Heart right ventricle (tissue), 16 donors: Measurements from ENCODE around the gene BICC1. TPM values are rescaled to one million over a fixed set of nuclear protein-coding genes. Genes with fewer than 3 reads are reported as not detected.

ENCODE experiments used
- ATAC-seq, 8 donors: fragments of 200-7000 bp; cut with Tn5 transposase; one replicate each; pipeline ENCODE4 v1.9.1; 2020; ENCODE audit warnings: mild to moderate bottlenecking in 8 of 8, moderate library complexity in 8 of 8, moderate number of reproducible peaks in 1 of 8
- DNase-seq, 2 donors: peaks; one replicate each; pipeline ENCODE4 v3.0.0-alpha.2; 2020
- H3K27ac ChIP-seq, 10 donors: fragments of 200-600 bp; sonication (generic) in 2 of 10; one replicate each; pipeline versions ENCODE4 v1.5.0 to v1.8.0; 2020 to 2022; ENCODE audit warnings: mild to moderate bottlenecking in 3 of 10
- H3K27me3 ChIP-seq, 7 donors: fragments of 200-600 bp; one replicate each; pipeline ENCODE4 v1.8.0; 2021 to 2022; ENCODE audit warnings: mild to moderate bottlenecking in 2 of 7
- H3K36me3 ChIP-seq, 9 donors: fragments of 200-600 bp; sonication (generic) in 1 of 9; one replicate each; pipeline versions ENCODE4 v1.5.0 to v1.8.0; 2020 to 2022; ENCODE audit warnings: mild to moderate bottlenecking in 2 of 9
- H3K4me1 ChIP-seq, 9 donors: fragments of 200-600 bp; sonication (generic) in 1 of 9; one replicate each; pipeline versions ENCODE4 v1.5.0 to v1.8.0; 2020 to 2022; ENCODE audit warnings: mild to moderate bottlenecking in 4 of 9
- H3K4me3 ChIP-seq, 10 donors: fragments of 200-600 bp; sonication (generic) in 2 of 10; one replicate each; pipeline versions ENCODE4 v1.5.0 to v1.8.0; 2020 to 2022; ENCODE audit warnings: mild to moderate bottlenecking in 7 of 10, moderate library complexity in 2 of 10
- H3K9me3 ChIP-seq, 11 donors: fragments of 200-600 bp in 10 of 11; sonication (generic) in 2 of 11; one replicate each; pipeline versions ENCODE4 v1.5.0 to v1.8.0; 2013 to 2022; ENCODE audit warnings: mild to moderate bottlenecking in 2 of 11, control low read depth in 1 of 11, moderate library complexity in 1 of 11
- WGBS, 2 donors: extraction: QIAGEN DNeasy Blood & Tissue Kit; methylation state at CpG; one replicate each; pipeline ENCODE4 v1.1.7; 2013; ENCODE audit warnings: inconsistent platforms in 1 of 2; 5-methylcytosine and 5-hydroxymethylcytosine counted together
- intact Hi-C, 10 donors: fragments of 100-400 bp; cut with DNase I; formaldehyde crosslinking; loops; one replicate each; pipeline versions ENCODE4 v1.11.1 to v1.14.2; 2022
- polyA plus RNA-seq, 2 donors: library from polyadenylated mRNA; stranded (reverse); fragments of 200-250 nt; gene quantifications; one replicate each; pipeline ENCODE4 v1.2.3, GENCODE V29; 2013
- total RNA-seq, 10 donors: library from RNA; stranded (reverse); fragmentation: NEBNext Ultra II Directional in 3 of 10; extraction: Animal tissue kit (Norgen Biotek cat#: 25700) in 3 of 10; gene quantifications; one replicate each; pipeline versions ENCODE4 v1.2.1 to v1.2.4, GENCODE V29; 2021 to 2023
- TF ChIP-seq, protein P1 (sequence below), 9 donors: fragments of 200-600 bp; sonication (generic) in 2 of 9; IDR thresholded peaks; one replicate each; pipeline versions ENCODE4 v1.5.0 to v1.8.0; 2021 to 2022; ENCODE audit warnings: antibody characterized with exemption in 9 of 9, mild to moderate bottlenecking in 5 of 9, moderate library complexity in 1 of 9
- donor health status: Arrhythmogenic right ventricular cardiomyopathy.
- donor health status: ischemic (EF 13 %, LVEDD 7.1; RV severe dilation, severe dysfunction).
- donor health status: healthy with polysubstance abuse.
- donor health status: DM: no; HTN: yes; CAD: no.
- donor health status: DM: no; HTN: no; CAD: no.
- donor health status: ischemic (EF 25% LVEDD 6.9; RV normal size, moderate dysfunction).
- donor health status: ischemic (EF 25% LVEDD 5.7; RV mildly dilated, moderate dysfunction).
- donor health status: healthy.
- donor health status: DM: yes; HTN: yes; CAD: no.
- donor health status: Ischemic cardiomyopathy.
- donor health status: ischemic (EF 35%, LVEDD 5.7; RV mildly dilated, moderate dysfunction).
- donor health status: nonischemic (EF 11% LVEDD 7.7; RV severe dilation, severe dysfunction).
- donor health status: DM: yes; HTN: yes; CAD: no.
- donor health status: PGD.
- donor health status: ischemic (EF 29% LVEDD 5.4; RV normal size, mild dysfunction).
- donor health status: nonischemic (EF 23%, LVEDD 6.1; RV moderate dilation, normal function).

BICC1 gene
- total and polyA plus RNA-seq, 12 donors: 1.6 to 9.2 (median 5.0) TPM

DNA sequence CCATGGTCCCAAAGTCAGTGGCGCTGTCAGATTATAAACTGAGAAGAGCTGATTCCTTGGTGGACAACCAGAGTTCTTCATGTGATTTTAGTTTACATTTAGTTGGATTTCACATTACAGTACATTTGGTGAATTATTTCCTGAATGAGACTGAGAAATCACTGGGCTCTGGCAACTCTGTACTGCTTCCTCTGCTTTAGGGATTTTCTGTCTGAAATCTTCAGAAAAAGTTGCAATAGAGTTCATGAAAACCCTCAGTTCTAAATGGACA lies 242.6 kb downstream of the BICC1 start:
- H3K27me3 ChIP-seq: peaks cover 0 to 5% (median 0%) of the 10 kb centered on the region in 7 donors
- H3K27ac ChIP-seq: peak overlapping the region in 7 of 10 donors; percentile 2 to 59 (median 44)
- TF ChIP-seq, protein P1, sequence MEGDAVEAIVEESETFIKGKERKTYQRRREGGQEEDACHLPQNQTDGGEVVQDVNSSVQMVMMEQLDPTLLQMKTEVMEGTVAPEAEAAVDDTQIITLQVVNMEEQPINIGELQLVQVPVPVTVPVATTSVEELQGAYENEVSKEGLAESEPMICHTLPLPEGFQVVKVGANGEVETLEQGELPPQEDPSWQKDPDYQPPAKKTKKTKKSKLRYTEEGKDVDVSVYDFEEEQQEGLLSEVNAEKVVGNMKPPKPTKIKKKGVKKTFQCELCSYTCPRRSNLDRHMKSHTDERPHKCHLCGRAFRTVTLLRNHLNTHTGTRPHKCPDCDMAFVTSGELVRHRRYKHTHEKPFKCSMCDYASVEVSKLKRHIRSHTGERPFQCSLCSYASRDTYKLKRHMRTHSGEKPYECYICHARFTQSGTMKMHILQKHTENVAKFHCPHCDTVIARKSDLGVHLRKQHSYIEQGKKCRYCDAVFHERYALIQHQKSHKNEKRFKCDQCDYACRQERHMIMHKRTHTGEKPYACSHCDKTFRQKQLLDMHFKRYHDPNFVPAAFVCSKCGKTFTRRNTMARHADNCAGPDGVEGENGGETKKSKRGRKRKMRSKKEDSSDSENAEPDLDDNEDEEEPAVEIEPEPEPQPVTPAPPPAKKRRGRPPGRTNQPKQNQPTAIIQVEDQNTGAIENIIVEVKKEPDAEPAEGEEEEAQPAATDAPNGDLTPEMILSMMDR (IDR thresholded peaks at IDR 0.05): no peak
- H3K36me3 ChIP-seq: no peaks in the 10 kb centered on the region
- no peak overlapping the region for H3K4me3 ChIP-seq
- intact Hi-C loops: no loop called here
- no peak for DNase-seq
- no peak for ATAC-seq
- peaks cover 0 to 32% (median 8%) of the 10 kb centered on the region in 9 donors for H3K4me1 ChIP-seq
- H3K9me3 ChIP-seq: no peaks in the 10 kb centered on the region
- WGBS, 2 donors: 72 to 85% methylated on average over 1 of the region's 1 CpG

DNA sequence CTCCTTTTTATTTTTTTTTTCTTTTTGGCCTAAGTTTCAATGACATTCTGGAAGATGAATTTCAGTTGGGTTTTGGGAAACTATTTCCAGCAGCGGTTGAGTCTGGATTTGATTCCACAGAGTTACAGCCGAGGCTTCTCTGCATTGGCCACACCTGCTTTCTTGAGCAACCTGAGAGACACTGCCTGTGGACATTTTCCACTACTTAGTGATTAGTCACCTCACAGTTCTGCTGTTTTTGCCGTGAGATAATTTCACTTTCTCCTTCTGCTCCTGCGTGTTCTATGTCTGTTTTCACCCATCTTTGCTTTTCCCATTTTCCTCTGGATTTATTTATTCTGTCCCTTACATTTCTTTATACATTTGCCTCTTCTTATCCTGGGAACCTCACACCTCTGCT lies 243.0 kb downstream of the BICC1 start:
- peak overlapping the region in 2 of 10 donors; percentile 6 to 9 for H3K4me3 ChIP-seq
- peak overlapping the region in 8 of 10 donors; percentile 4 to 63 (median 52) for H3K27ac ChIP-seq
- H3K9me3 ChIP-seq: no peaks in the 10 kb centered on the region
- peaks cover 0 to 5% (median 0%) of the 10 kb centered on the region in 7 donors for H3K27me3 ChIP-seq
- peaks cover 0 to 32% (median 8%) of the 10 kb centered on the region in 9 donors for H3K4me1 ChIP-seq
- ATAC-seq (peak in 6 of 8 donors; percentile 52 to 69 (median 61)), DNase-seq (no peak)
- intact Hi-C loops: no loop called here
- 63 to 65% methylated on average over 4 of the region's 4 CpGs for WGBS, 2 donors
- no peaks in the 10 kb centered on the region for H3K36me3 ChIP-seq
- TF ChIP-seq, protein P1 (IDR thresholded peaks at IDR 0.05): no peak

DNA sequence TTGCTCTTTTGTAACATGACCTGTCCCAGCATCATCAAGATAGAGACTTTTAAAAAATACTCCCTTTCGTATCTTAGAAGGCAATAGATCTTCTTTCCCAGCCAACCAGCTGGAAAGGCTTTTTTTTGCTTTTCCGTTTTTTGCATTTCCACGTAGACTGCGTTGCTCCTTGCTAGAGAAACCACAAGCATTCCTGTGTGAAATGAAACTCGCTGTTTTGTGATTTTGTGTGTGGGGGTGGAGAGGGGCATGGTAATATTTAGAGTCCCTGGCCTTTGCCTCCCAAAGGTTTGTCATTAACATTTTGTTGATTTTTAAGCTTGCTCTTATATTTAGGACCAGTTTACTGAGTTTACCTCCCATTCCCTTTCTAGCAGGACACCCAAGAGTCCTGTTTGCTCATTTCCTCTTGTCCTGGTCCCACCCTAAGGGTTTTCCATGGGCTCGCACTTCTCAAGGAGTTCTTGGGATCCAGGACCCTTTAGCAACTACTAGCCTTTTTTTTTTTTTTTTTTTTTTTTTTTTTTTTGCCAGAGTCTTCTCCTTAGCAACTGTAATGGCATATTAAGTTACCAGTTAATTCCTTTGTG lies 243.6 kb downstream of the BICC1 start:
- 51 to 75% methylated on average over 6 of the region's 6 CpGs for WGBS, 2 donors
- H3K4me3 ChIP-seq: peak overlapping the region in 2 of 10 donors; percentile 6 to 9
- ATAC-seq: peak in 3 of 8 donors; percentile 21 to 51 (median 43)
- peaks cover 0 to 5% (median 0%) of the 10 kb centered on the region in 7 donors for H3K27me3 ChIP-seq
- peak overlapping the region in 7 of 10 donors; percentile 34 to 63 (median 52) for H3K27ac ChIP-seq
- peaks cover 0 to 32% (median 8%) of the 10 kb centered on the region in 9 donors for H3K4me1 ChIP-seq
- no peaks in the 10 kb centered on the region for H3K9me3 ChIP-seq
- no peaks in the 10 kb centered on the region for H3K36me3 ChIP-seq
- DNase-seq: no peak
- TF ChIP-seq, protein P1 (IDR thresholded peaks at IDR 0.05): no peak
- intact Hi-C loops: no loop called here

DNA sequence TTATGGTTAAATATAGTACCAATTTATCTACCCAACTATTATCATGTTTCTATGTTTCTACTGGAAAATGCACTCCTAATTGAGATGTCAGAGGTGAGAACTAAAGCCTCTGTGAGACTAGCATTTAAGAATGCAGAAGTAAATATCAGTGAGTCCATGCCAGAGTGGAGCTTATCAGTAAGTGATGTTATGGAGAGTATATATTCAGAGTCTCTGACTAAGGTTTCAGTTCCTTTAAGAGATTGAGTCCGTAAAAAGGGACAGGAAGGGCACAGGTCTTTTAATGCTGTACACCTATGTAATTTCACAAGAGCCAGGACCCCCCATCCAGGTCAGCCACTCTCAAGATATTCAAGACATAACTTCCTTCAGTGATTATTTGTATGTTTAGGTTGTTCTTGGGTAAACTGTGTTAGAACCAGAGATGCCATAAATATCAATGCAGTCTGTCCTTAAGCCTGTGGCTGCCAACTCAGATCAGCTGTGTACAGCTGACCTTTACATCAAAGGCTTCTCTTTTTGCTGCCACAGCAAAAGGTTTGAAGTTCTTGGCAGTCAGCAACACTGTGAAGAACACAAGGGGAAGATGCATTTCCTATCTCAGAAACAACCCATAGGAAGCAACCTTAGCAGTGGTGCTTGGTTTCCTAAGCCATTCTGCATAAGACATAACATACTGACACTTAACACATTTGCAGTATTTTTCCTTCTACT lies 244.8 kb downstream of the BICC1 start:
- Histone ChIP-seq H3K4me3 (no peak overlapping the region), H3K36me3 (no peaks in the 10 kb centered on the region), H3K9me3 (no peaks in the 10 kb centered on the region), H3K4me1 (peaks cover 0 to 32% (median 8%) of the 10 kb centered on the region in 9 donors), H3K27ac (peak overlapping the region in 1 of 10 donors; percentile 33), H3K27me3 (peaks cover 0 to 5% (median 0%) of the 10 kb centered on the region in 7 donors)
- DNase-seq: no peak
- WGBS, 2 donors: 43 to 46% methylated on average over 1 of the region's 1 CpG
- TF ChIP-seq, protein P1 (IDR thresholded peaks at IDR 0.05): no peak
- intact Hi-C loops: no loop called here
- peak in 1 of 8 donors; percentile 63 for ATAC-seq
